A204.1 (cell line): ENCODE results near the gene SPATS2.
A peak's percentile ranks its signal among the peaks of the same experiment; 100 is the strongest.
"Not testable (repeated sequence)": the region's sequence is repeated elsewhere in the genome, so short reads cannot be mapped to it uniquely, and the experiment has no call there.

Experiments used
- FAIRE-seq: peaks from 2 replicates; lab custom pipeline; 2012; peaks lifted over from hg19 to GRCh38; lab: Jason Lieb, UNC

The SPATS2 gene

DNA sequence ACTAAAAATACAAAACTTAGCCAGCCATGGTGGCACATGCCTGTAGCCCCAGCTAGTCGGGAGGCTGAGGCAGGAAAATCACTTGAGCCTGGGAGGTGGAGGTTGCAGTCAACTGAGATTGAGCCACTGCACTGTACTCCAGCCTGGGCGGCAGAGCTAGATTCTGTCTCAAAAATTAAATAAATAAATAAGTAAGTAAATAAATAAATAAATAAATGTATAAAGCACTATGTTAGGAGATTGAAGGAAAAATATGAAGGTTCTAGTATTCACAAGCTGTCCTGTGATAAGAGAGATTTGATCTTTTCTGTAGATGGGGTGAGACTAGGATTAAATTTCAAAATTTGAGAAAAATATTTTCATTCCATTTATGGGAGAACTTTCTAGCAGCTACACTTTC, 14.9 kb upstream of the SPATS2 start:
- no peak for FAIRE-seq

GRCh38 chr12:49355913-49356312, 11.3 kb upstream of the SPATS2 start:
- no peak for FAIRE-seq

DNA sequence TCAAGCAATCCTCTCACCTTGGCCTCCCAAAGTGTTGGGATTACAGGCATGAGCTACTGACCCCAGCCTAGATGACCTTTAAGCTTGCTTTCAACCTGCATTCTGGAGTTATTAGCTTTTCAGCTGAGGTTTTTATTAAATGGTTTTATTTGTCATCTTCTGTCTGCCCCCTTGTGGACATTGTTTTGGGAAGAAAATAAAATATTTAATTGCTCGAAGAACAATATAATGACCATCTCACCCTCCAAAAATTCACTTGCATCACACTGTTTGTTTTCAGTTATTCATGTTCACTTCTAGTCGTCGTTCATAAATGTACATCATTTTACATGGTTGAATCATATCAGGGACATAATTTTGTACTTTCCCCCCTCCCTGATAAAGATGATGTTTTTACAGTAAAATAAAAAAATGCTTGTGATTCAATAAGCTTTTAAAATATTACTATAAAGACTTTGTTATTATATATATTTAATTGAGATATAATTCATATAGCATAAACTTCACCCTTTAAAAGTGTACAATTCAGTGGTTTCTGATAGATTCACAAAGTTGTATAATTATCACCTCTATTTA, 10.1 kb upstream of the SPATS2 start:
- FAIRE-seq: peak; percentile 32

- FAIRE-seq: no peak
These were observed 8.7 kb upstream of the SPATS2 start for GRCh38 chr12:49358483-49359141.

- no peak for FAIRE-seq
These were observed 7.6 kb upstream of the SPATS2 start for GRCh38 chr12:49359671-49360070.

GRCh38 chr12:49362077-49362476, 5.2 kb upstream of the SPATS2 start:
- FAIRE-seq: no peak

DNA sequence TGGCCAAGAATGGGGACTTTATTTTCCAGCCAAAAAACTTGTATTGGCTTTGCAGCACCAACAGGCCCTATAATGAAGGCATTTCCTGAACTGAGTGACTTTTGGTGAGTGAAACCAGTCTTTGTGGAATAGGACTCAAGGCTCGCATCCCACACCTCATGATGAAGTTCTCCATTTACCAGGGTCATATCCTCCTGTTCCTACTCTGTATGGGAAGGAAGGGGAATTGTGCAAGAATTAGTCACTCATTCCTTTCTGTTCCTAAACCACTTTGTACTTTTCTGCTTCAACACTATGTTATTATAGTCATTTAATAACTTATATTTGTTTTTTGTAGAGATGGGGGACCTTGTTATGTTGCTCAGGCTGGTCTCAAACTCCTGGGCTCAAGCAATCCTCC, 2.3 kb upstream of the SPATS2 start:
- no peak for FAIRE-seq

DNA sequence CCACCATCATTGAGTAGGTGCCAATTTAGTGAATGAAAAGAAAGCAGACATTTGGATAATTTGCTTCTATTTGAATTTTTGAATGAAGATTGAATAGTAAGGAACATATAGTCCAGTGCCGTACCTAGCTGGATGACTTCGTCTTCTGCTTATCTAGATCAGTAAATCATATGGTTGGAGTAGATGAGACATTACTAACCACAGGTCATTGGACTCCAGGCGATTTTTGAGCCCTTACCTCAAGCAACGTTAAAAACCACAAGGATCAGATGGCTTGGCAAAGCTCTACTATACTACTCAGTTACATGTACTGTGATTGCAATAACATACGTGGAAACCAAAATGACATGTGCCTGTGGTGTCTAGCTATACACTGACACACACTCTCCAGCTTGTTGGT, 1.7 kb upstream of the SPATS2 start:
- FAIRE-seq: no peak

- FAIRE-seq: no peak
These were observed 1.1 kb upstream of the SPATS2 start for GRCh38 chr12:49366096-49366651.

DNA sequence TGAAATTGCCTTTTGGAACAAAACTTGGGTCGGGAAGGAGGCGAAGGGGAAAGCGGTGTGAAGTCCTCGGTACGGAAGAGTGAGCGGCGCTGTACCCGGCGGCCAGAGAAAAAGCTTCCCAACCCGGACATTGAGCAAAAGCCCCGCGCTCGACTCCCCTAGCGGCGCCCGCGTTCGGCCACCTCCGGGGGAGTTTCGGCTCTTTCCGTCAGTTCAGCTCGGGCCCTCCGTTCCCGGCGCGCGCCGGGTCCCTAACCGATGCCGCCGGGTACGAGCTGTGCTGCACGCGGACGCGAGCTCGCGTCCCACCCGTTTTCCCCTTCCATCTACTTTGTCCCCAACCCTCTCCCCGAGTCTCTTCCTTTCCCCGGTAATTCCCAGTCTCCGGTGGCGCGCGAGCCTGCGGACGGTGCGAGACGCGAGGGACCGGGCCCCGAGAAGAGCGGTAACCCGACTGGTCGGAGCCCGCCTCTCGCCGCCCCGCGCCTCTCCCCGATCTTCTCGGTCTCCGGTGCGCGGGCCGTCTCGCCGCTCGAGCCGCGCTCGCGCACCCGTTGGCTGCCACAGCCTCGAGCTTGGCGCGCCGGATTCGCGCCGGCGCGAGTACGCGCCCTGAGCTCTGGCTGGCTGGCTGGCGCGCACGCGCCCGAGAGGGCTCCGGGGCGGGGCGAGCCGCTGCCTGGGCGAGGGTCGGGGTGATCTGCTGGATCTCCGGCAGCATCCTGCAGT, 446 bp upstream of the SPATS2 start:
- no peak for FAIRE-seq

- no peak for FAIRE-seq
These were observed 958 bp downstream of the SPATS2 start for GRCh38 chr12:49368240-49368600.

- no peak for FAIRE-seq
These were observed 2.3 kb downstream of the SPATS2 start for GRCh38 chr12:49369411-49370145.

DNA sequence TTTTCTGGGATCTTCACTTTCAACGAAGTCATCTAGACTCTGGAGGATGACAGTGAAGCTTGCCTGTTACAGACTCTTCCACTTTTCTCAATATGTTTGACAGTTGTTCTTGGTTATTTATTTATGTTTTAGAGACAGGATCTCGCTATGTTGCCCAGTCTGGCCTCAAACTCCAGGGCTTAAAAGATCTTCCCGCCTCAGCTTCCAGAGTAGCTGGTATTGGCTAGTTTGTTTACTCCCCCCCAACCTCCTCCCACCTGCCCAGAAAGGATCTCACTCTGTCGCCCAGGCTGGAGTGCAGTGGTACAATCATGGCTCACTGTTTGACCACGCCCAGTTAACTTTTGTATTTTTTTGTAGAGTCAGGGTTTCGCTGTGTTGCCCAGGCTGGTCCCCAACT, 3.3 kb downstream of the SPATS2 start:
- no peak for FAIRE-seq

- FAIRE-seq: no peak
These were observed 8.1 kb downstream of the SPATS2 start for GRCh38 chr12:49375406-49375805.

GRCh38 chr12:49377386-49377785, 10.1 kb downstream of the SPATS2 start:
- FAIRE-seq: no peak

DNA sequence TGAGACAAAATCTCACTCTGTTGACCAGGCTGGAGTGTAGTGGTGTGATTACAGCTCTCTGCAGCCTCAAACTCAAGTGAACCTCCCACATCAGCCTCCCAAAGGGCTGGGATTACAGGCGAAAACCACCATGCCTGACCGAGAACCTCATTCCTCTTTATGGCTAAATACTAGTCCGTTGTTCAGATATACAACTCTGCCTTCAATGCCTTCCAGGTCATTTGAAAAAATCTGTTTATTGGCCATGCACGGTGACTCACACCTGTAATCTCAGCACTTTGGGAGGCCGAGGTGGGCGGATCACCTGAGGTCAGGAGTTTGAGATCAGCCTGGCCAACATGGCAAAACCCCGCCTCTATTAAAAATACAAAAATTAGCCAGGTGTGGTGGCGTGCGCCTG, 12.9 kb downstream of the SPATS2 start:
- not testable (repeated sequence) for FAIRE-seq

DNA sequence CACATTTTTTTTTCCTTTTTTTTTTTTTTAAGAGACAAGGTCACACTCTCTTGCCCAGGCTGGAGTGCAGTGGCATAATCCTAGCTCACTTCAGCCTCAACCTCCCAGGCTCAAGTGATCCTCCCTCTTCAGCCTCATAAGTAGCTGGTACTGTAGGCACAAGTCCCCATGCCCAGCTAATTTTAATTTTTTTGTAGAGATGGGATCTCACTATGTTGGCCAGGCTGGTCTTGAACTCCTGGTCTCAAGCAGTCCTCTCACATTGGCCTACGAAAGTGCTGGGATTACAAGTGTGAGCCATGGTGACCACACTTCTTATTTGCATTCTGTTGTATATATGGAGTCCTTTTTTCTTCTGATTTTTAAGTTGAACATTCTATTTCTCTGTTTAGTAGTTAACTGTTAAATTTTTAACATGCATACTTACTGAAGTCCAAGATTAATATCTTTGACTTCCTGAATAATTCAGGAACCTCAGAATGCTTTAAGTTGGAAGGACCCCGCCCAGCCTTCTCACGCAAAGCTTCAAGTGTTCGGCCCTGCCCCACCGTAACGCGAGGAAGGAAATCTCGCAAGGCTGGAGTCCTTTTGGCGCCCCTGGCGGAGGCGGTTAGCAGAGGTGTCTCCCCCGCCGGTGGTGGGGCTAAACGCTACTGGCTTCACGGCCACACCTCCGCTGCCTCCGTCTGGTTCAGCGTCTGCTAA, 21.6 kb downstream of the SPATS2 start:
- no peak for FAIRE-seq

- FAIRE-seq: no peak
These were observed 22.1 kb downstream of the SPATS2 start for GRCh38 chr12:49389387-49389703.

DNA sequence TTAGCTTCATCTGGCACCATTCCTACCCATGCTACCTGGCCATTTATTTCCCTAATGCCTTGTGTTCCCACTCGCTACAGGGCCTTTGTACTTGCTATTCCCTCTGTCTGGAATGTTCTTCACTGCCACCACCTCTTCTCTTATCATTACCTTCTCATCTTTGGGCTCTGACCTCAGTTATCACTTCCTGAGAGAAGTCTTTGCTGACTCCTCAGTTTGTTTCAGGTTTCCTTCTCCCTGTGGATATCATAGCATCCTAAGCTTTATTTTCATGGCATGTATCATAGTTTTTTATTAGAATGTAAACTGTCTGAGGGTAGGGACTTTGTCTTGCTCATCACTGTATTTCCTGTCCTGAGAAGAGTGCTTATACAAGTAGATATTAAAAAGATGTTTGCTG, 29.7 kb downstream of the SPATS2 start:
- no peak for FAIRE-seq

GRCh38 chr12:49400304-49400703, 33.0 kb downstream of the SPATS2 start:
- FAIRE-seq: no peak

DNA sequence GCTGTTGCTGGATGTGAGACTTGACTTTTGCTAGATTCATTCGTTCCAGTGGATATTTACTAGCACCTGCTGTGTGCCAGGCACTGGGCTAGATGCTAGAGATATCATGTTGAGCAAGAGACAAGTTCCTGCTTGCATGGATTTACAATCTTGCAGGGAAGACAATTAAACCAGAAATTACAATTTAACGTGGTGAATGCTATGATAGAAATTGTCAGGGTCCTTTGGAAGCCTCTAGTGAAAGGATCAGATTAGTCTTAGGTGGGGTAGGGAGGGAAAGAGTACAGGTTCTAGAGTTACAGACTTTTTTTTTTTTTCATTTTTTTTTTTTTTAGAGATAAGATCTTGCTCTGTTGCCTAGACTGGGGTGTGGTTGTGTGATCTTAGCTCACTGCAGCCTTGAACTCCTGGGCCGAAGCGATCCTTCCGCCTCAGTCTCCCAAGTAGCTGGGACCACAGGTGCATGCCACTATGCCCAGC, 36.7 kb downstream of the SPATS2 start:
- no peak for FAIRE-seq

DNA sequence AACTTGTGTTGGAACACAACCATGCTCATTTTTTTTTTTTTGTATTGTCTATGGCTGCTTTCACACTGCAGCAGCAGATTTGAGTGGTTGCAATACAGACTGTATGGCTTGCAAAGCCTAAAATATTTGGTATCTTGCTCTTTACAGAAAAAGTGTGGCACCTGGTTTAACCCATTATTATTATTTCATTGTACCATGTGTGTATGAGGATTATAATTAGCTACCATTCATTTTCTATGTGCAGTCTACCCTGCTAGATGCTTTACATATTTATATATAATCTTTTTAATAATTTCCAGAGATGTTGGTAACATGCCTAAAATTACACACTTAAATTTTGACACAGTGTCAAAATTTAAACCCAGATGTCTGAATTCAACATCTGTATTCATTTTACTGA, 37.7 kb downstream of the SPATS2 start:
- no peak for FAIRE-seq
